ENCODE measurements around the gene CCNDBP1.
A peak's percentile ranks its signal among the peaks of the same experiment; 100 is the strongest.

CCNDBP1 gene

DNA sequence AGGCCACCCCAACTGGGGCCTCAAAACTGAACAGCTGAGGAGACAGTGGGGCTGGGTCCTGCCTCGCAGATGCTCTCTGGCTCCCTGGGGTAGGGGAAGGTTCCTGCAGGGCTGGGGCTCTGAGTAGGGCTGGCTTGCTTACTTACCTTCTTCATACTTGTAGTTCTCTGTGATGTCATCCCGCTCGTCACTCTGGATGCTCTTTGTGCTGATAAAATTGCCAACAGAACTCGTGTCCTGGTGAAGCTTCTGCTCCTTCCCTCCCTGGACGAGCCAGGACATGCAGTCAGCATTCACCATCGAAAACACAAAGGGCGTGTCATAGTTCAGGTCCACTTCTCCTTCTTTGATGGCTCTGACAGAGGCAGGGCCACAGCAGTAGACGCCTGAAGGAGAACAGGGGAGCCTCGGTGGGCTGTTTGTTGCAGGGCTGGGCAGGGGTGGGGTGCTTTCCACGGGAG, 53.5 kb downstream of the CCNDBP1 start:
- TF ChIP-seq, protein P1, sequence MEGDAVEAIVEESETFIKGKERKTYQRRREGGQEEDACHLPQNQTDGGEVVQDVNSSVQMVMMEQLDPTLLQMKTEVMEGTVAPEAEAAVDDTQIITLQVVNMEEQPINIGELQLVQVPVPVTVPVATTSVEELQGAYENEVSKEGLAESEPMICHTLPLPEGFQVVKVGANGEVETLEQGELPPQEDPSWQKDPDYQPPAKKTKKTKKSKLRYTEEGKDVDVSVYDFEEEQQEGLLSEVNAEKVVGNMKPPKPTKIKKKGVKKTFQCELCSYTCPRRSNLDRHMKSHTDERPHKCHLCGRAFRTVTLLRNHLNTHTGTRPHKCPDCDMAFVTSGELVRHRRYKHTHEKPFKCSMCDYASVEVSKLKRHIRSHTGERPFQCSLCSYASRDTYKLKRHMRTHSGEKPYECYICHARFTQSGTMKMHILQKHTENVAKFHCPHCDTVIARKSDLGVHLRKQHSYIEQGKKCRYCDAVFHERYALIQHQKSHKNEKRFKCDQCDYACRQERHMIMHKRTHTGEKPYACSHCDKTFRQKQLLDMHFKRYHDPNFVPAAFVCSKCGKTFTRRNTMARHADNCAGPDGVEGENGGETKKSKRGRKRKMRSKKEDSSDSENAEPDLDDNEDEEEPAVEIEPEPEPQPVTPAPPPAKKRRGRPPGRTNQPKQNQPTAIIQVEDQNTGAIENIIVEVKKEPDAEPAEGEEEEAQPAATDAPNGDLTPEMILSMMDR (IDR thresholded peaks at IDR 0.05; ENCODE audit: low read length, missing control alignments), result no peak
- no peak for DNase-seq (ENCODE audit: low read depth)
- no peak overlapping the region for H3K4me3 ChIP-seq (replicated peaks; ENCODE audit: low read depth, low read length)

- no peak overlapping the region for H3K4me3 ChIP-seq (replicated peaks; ENCODE audit: low read depth, low read length)
- DNase-seq (ENCODE audit: low read depth), result no peak
- TF ChIP-seq, protein P1 (IDR thresholded peaks at IDR 0.05; ENCODE audit: low read length, missing control alignments), result no peak
Measured at GRCh38 chr15:43239732-43240491, 54.7 kb downstream of the CCNDBP1 start.

DNA sequence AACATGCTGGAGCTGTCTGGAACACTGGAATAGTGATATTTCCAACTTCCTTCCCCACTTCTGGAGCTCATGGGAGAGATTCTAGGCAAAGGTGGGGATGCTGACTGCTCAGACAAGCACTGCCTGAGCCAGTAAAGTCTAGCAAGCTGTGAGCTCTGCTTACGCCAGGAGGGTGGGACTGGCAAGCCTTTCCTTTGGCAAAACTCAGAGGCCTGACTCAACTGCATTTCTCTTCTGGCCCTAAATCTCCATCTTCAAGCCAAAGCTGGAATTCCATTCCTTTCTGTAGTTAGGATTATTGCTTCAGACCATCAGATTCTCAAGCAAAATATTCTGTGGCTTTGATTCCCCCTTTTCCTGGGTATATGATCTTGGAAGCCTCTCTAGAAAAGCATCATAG, 55.9 kb downstream of the CCNDBP1 start:
- DNase-seq (ENCODE audit: low read depth), result peak; percentile 39
- H3K4me3 ChIP-seq (replicated peaks; ENCODE audit: low read depth, low read length), result no peak overlapping the region
- TF ChIP-seq, protein P1 (IDR thresholded peaks at IDR 0.05; ENCODE audit: low read length, missing control alignments), result no peak

DNA sequence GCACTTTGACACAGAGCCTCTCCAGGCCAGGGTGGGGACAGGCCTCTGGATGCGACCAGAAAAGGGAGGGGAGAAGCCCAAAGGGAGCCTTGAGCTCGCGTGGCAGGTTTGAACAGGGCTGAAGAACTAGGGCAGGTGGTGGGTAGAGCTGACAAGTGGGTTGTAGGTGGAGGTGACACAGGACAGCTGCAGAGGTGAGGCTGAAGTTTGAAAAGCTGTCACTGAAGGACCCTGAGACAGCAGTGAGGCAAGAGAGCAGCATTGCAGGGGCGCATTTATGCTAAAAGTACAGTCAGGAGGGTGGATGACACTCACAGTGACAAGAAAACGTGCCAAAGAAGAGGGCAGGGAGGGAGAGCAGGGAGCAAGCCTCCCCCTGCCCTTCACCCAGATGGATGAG, 57.4 kb downstream of the CCNDBP1 start:
- no peak for DNase-seq (ENCODE audit: low read depth)
- H3K4me3 ChIP-seq (replicated peaks; ENCODE audit: low read depth, low read length), result no peak overlapping the region
- TF ChIP-seq, protein P1 (IDR thresholded peaks at IDR 0.05; ENCODE audit: low read length, missing control alignments), result no peak

DNA sequence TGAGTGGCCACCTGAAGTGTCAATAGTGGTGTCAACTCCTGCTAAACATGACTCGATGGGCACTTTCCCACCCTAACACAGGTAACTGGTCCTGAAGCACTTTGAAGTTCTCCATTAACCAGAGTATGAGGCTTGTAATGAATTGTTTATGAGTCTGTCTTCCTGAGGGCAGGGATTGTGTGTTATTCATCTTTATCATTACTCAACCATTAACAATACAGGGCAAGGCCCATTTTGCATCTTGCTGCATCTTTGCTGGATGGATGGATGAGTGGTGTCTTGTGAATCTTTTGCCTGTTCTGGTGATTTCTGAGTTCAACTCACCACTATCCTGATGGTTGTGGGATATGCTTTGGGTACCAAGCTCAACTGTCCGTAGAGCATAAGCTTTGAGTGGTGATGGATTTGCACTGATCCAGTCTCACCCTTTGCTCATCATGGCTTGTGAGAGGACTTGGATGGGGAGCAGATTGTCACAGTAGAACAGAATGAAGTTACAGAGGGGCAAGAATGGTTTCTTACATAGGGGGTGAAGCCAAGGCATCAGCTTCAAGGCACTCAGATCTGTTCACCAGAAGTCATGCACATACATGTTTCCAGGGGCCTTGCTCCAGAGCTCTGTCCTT, 57.9 kb downstream of the CCNDBP1 start:
- TF ChIP-seq, protein P1 (IDR thresholded peaks at IDR 0.05; ENCODE audit: low read length, missing control alignments), result no peak
- H3K4me3 ChIP-seq (replicated peaks; ENCODE audit: low read depth, low read length), result no peak overlapping the region
- DNase-seq (ENCODE audit: low read depth), result no peak

DNA sequence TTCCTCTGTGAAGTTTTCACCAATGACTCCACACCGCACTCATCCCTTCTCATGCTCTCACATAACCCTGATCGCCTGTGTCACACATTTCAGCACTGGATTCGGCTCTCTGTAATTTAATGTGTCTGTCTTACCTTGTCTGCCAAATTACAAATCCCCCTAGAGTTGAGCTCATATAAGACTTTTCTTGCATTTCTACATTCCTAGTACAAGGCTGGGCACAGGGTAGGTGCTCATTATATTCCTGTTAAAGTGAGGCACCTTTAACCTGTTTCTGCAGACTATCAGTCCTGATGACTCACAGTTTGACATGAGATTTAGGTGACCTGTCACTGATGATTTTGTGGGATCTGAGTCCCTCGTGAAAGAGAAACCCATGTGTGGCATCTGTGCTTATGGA, 58.9 kb downstream of the CCNDBP1 start:
- DNase-seq (ENCODE audit: low read depth), result no peak
- no peak overlapping the region for H3K4me3 ChIP-seq (replicated peaks; ENCODE audit: low read depth, low read length)
- TF ChIP-seq, protein P1 (IDR thresholded peaks at IDR 0.05; ENCODE audit: low read length, missing control alignments), result no peak
